COLO668 (cell line): ENCODE measurements around the gene NBPF9.
"Not testable (repeated sequence)": the region's sequence is repeated elsewhere in the genome, so short reads cannot be mapped to it uniquely, and the experiment has no call there.

Experiments
- DNase-seq: peaks from one replicate; lab custom pipeline; 2025; ENCODE audit not compliant: unreplicated experiment; lab: John Stamatoyannopoulos, UW

Gene NBPF9

DNA sequence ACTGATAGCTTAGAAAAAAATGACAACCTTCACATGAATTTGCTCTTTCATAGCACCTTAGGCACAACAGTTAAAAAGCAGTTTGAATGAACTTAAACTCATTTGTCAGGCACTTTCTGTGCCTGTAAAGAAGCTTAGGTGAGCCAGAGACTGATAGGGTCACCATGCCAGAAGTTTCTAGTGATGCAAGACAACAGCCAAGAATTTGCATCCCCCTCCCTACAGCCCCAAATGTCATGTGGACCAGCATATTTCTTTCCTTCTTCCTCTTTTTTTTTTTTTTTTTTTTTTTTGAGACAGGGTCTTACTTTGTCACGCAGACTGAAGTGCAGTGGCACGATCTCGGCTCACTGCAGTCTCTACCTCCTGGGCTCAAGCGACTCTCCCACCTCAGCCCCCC, 89.8 kb downstream of the NBPF9 start:
- not testable (repeated sequence) for DNase-seq

DNA sequence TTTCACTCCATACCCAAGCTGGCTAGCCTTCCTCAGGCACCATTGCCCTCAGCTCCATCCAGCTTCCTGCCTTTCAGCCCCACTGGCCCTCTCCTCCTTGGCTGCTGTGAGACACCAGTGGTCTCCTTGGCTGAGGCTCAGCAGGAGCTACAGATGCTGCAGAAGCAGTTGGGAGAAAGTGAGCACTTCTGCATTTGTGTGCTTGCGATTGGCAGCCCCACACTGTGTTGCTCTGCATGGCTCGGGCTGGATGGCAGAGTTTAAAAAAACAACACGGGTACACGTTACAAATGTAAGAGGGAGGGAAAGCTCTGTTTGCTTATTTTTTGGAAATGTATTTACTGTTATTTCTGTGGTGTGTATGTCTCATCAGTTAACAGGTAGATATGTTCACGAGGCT, 90.8 kb downstream of the NBPF9 start:
- DNase-seq = not testable (repeated sequence)

DNA sequence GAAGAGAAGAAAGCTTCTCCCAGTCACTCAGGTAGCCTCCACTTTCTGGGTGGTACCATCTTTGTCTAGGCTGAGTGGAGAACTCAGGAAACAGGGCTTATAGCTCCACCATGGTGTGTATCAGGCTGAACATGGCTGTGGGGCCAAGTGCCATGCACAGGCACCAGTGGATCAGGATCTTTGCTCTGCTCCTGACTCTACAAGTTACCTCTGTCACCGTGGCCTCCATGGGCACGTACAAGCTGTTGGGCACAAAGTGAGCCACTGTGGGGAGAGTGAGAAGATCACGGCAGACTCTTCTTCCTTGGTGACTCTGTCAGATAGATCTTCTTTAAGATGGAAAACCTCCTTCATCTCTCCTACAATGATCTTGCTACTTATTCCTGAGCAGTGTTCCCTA, 93.6 kb downstream of the NBPF9 start:
- not testable (repeated sequence) for DNase-seq

DNA sequence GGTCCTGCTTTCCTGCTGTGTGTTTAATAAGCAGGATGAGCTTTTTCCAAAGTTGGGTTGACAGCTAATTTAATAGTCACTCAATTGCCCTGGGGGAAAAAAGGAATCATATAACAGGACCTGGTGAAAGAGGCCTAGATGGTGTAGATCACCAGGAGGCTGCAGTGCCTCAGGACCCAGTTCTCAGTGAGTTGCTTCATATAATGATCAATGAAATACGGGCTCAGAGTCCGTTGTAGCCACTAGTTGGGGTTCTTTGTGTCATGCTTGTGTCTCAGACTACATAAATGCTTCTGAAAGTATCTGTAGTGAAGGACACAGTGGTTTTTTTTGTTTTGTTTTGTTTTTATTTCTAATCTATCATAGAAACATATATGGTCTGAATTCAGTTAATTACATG, 94.6 kb downstream of the NBPF9 start:
- DNase-seq = not testable (repeated sequence)

DNA sequence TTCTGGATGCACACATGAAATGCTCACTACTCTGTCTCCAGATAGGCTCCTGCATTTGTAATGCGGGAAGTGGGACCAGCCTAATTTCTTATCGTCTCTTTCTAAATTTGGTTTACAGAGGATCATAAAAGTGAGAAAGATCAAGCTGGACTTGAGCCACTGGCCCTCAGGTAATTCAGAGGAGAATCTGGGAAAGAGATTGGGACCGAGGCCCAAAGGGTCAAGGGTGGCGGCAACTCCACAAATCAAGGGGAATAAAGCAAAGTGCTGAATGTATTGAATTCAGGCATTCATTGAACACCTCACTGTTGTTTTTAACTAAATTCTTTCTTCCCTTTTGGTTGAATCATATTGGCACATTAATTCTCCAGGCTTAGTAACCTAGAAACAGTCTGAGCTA, 95.0 kb downstream of the NBPF9 start:
- DNase-seq = not testable (repeated sequence)
